HG03565 (cell line): ENCODE data around the gene UAP1.

Experiments used
- ATAC-seq: cut with Tn5 transposase; IDR thresholded peaks from one replicate; pipeline ENCODE4 v1.9.1; 2021; ENCODE audit warnings: mild to moderate bottlenecking, moderate library complexity; ENCODE audit not compliant: unreplicated experiment

The UAP1 gene

GRCh38 chr1:162561616-162562469 lies at the start of gene UAP1:
TSS of gene UAP1 (plus strand) at chr1:162561722. CDS start at chr1:162566069, 4,347 bp downstream.
- ATAC-seq = no peak

DNA sequence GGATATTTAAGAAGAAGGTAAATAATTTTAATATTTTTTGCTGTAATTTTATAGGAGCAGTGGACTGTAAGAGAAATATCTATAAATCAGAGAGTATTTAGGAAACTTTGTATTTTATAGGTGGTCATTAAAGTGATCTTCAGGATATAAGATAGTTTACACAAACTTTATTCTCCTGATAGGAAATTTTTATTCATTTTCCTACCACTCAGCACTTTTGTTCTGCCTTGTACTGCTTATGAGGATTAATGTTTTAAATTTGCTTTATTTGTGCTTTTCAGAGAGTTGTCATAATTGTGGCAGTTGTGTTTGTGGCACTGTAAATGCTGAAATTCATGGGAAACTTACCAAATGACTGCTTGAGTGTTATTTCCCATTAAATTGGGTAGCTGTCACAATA lies 34.2 kb upstream of the UAP1 start:
- no peak for ATAC-seq

GRCh38 chr1:162530307-162530987 lies 31.1 kb upstream of the UAP1 start:
- peak; percentile 93 for ATAC-seq

DNA sequence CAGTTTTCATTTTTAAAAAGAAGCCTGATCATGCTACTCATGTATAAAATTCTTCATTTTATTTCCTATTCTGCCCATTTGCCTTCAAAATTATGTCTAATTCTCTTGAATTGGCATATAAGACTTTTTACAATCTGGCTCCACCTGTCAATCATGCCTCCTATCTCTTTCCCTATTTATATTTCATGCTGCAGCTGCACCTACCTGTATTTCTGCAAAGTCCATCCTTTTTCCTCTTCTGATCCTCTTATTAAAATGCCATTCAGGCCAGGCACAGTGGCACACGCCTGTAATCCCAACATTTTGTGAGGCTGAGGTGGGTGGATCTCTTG lies 30.6 kb upstream of the UAP1 start:
- ATAC-seq = no peak

GRCh38 chr1:162535501-162535900 lies 26.0 kb upstream of the UAP1 start:
- ATAC-seq = no peak

GRCh38 chr1:162536511-162536910 lies 25.0 kb upstream of the UAP1 start:
- ATAC-seq = no peak

GRCh38 chr1:162537216-162537615 lies 24.3 kb upstream of the UAP1 start:
- no peak for ATAC-seq

DNA sequence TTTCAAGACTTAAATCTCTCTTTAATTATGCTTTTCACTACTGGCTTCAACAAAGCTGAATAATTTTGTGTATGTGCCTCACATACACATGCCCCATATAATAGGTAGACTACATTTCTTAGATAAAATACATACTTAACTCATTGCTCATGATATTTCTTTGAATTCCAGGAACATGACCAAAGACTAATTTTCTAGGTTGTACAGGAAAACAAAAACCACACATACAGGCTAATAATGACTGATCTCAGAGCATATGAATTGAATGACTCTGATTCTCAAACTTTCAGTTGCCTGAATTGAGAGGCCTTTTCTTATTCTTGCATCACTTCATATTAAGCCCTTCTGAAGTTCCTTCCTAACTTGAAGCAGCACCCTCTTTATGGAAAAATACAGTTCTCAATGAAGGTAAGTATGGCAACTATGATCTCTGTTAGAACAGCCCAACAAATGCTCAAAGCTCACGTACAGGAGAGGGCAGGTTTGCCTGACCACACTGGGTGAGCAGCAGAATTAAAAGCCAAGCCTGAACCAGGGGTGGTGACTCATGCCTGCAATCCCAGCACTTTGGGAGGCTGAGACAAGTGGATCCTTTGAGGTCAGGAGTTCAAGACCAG lies 22.6 kb upstream of the UAP1 start:
- ATAC-seq = no peak

- ATAC-seq = no peak
Observed at GRCh38 chr1:162541619-162542141, 19.8 kb upstream of the UAP1 start.

GRCh38 chr1:162543228-162543627 lies 18.3 kb upstream of the UAP1 start:
- no peak for ATAC-seq

- ATAC-seq = no peak
Observed at GRCh38 chr1:162548170-162548569, 13.4 kb upstream of the UAP1 start.

GRCh38 chr1:162549001-162549400 lies 12.5 kb upstream of the UAP1 start:
- no peak for ATAC-seq

- ATAC-seq = no peak
Observed at GRCh38 chr1:162550925-162551324, 10.6 kb upstream of the UAP1 start.

- no peak for ATAC-seq
Observed at GRCh38 chr1:162551969-162552683, 9.4 kb upstream of the UAP1 start.

DNA sequence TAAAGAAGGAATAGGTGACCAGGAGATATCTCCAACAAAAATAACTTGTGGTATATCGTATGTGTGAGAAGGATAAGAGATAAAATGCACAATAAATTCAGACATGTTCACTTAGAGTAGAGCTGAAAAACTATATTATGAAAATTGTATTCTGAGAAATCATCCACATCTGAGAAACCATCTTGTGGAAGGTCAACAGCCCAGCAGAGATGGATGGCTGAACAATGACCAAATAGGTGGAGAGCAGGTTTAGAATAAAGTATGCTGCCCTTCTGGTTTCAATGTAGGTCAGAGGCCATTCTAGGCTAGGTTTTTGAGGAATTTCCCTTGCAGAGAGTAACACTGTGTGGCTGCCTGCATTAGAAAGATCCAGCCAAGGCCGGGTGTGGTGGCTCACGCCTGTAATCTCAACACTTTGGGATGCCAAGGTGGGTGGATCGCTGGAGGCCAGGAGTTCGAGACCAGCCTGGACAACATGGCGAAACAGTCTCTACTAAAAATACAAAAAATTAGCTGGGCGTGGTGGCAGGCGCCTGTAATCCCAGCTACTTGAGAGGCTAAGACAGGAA lies 8.8 kb upstream of the UAP1 start:
- no peak for ATAC-seq

- no peak for ATAC-seq
Observed at GRCh38 chr1:162554258-162554657, 7.3 kb upstream of the UAP1 start.

- ATAC-seq = no peak
Observed at GRCh38 chr1:162557536-162557935, 4.0 kb upstream of the UAP1 start.

DNA sequence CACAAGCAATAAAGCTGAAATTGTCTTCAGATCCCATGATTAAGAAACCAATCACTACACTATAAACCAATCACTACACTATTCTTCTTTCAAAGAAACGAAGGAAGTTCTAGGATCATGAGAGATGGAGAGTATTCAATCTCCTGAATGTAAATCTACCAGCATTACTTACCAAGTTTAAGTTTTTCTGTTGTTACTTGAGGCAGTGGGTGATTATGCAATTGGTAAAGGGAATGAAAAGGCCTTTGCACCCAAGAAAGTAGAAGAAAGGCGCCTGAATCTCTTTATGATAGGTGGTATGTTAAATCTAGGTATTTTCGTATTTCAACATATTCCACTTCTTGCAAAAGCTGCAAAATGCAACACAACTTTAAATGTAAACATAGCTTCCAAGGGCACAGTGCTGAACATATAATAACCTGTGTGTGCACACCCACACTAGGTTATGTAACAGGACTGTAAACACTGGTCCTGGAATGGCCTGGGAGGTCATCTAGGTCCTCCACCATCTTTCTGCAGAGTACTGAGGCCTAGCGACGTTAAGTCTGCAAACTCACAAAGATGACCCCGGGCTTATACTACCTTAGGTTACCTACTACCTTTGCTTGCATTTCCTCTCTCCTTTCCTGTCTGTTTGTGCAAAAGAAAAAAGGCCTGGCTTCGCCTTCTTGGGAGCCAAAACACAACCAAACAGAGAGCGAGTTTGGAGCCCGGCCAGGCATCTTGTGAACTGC lies 1.1 kb upstream of the UAP1 start:
- no peak for ATAC-seq

- peak; percentile 86 for ATAC-seq
Observed at GRCh38 chr1:162561037-162561615, 396 bp upstream of the UAP1 start.

DNA sequence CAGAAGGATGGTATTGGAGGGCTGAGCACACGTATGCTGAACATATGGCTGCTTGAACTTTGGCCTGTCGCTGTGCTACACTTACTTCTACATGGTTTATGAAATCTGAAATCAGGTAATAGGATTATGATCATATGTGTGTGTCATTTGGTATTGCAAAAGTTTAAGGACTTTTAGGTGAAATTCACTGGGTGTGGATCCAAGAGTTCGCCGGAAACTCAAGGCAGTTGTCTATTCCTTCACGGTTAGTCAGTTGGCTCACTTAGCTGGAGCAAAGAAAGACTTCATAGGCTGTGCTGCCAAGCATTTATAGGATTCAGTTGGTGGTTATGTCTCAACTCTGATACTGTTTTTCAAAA lies 927 bp downstream of the UAP1 start:
- ATAC-seq = no peak
